ENCODE data around the gene TBC1D3K. TPM values are rescaled to one million over a fixed set of nuclear protein-coding genes. Genes with fewer than 3 reads are reported as not detected.
"Not testable (repeated sequence)": the region's sequence is repeated elsewhere in the genome, so short reads cannot be mapped to it uniquely, and the experiment has no call there.

The TBC1D3K gene
- not detected for total RNA-seq
- long read RNA-seq, result 0 reads

GRCh38 chr17:37924115-37924514 is at the start of gene TBC1D3K:
TBC1D3K (plus strand) TSS chr17:37924415; CDS start chr17:37926000, 1,585 bp downstream.
- H3K27me3 ChIP-seq; H3K9me3 ChIP-seq; ATAC-seq; intact Hi-C loops (cut with DNase I); H3K4me1 ChIP-seq; H3K36me3 ChIP-seq; H3K27ac ChIP-seq; DNase-seq; H3K4me3 ChIP-seq: not testable (repeated sequence)
- WGBS (ENCODE audit: insufficient coverage, low coverage, low lambda C conversion rate, missing lambda C conversion rate), result no CpG with 5 or more reads among the region's 10 CpGs

GRCh38 chr17:37884516-37884915 is 39.7 kb upstream of the TBC1D3K start:
- Histone ChIP-seq H3K27ac (no peak overlapping the region), H3K36me3 (no peaks in the 10 kb centered on the region), H3K4me3 (no peak overlapping the region), H3K4me1 (no peaks in the 10 kb centered on the region), H3K9me3 (no peaks in the 10 kb centered on the region), H3K27me3 (no peaks in the 10 kb centered on the region)
- 52% methylated on average over 2 of the region's 2 CpGs for WGBS (ENCODE audit: insufficient coverage, low coverage, low lambda C conversion rate, missing lambda C conversion rate)
- intact Hi-C loops (cut with DNase I), result no loop called here
- no peak for TF ChIP-seq POLR2A (IDR thresholded peaks at IDR 0.05)
- TF ChIP-seq, protein P1, sequence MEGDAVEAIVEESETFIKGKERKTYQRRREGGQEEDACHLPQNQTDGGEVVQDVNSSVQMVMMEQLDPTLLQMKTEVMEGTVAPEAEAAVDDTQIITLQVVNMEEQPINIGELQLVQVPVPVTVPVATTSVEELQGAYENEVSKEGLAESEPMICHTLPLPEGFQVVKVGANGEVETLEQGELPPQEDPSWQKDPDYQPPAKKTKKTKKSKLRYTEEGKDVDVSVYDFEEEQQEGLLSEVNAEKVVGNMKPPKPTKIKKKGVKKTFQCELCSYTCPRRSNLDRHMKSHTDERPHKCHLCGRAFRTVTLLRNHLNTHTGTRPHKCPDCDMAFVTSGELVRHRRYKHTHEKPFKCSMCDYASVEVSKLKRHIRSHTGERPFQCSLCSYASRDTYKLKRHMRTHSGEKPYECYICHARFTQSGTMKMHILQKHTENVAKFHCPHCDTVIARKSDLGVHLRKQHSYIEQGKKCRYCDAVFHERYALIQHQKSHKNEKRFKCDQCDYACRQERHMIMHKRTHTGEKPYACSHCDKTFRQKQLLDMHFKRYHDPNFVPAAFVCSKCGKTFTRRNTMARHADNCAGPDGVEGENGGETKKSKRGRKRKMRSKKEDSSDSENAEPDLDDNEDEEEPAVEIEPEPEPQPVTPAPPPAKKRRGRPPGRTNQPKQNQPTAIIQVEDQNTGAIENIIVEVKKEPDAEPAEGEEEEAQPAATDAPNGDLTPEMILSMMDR (IDR thresholded peaks at IDR 0.05), result no peak
- no peak for DNase-seq
- no peak for ATAC-seq

- Histone ChIP-seq H3K27ac (no peak overlapping the region), H3K4me3 (no peak overlapping the region), H3K4me1 (no peaks in the 10 kb centered on the region), H3K27me3 (no peaks in the 10 kb centered on the region), H3K36me3 (no peaks in the 10 kb centered on the region), H3K9me3 (no peaks in the 10 kb centered on the region)
- intact Hi-C loops (cut with DNase I), result no loop called here
- no peak for DNase-seq
- 17% methylated on average over 5 of the region's 5 CpGs for WGBS (ENCODE audit: insufficient coverage, low coverage, low lambda C conversion rate, missing lambda C conversion rate)
- peak; percentile 20 to 41 (median 32) for ATAC-seq
- TF ChIP-seq POLR2A (IDR thresholded peaks at IDR 0.05), result no peak
- TF ChIP-seq, protein P1 (IDR thresholded peaks at IDR 0.05), result no peak
These were observed 39.1 kb upstream of the TBC1D3K start for GRCh38 chr17:37885136-37885535.

DNA sequence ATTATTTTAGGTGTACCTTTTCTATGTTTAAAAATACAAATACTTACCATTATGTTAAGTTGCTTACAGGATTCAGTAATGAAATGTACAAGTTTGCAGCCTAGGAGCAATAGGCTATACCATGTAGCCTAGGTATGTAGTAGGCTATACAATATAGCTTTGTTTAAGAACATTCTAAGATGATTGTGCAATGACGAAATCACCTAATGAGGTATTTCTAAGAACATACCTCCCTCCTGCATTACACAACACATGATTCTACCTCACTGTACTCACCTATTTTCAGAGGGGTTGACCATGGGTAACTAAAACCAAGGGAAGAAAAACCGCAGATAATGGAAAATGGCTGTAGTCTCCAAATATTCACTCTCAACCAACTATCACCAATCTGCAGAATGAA is 35.3 kb upstream of the TBC1D3K start:
- Histone ChIP-seq H3K27me3 (no peaks in the 10 kb centered on the region), H3K36me3 (no peaks in the 10 kb centered on the region), H3K4me1 (no peaks in the 10 kb centered on the region), H3K27ac (no peak overlapping the region), H3K9me3 (no peaks in the 10 kb centered on the region), H3K4me3 (no peak overlapping the region)
- ATAC-seq (no peak), DNase-seq (no peak)
- intact Hi-C loops (cut with DNase I), result no loop called here
- WGBS (ENCODE audit: insufficient coverage, low coverage, low lambda C conversion rate, missing lambda C conversion rate), result 78% methylated on average over 2 of the region's 2 CpGs
- TF ChIP-seq POLR2A (IDR thresholded peaks at IDR 0.05), result no peak
- TF ChIP-seq, protein P1 (IDR thresholded peaks at IDR 0.05), result no peak

GRCh38 chr17:37896961-37897360 is 27.3 kb upstream of the TBC1D3K start:
- H3K36me3 ChIP-seq; intact Hi-C loops (cut with DNase I); H3K4me1 ChIP-seq; ATAC-seq; H3K27me3 ChIP-seq; H3K4me3 ChIP-seq; H3K27ac ChIP-seq; H3K9me3 ChIP-seq; DNase-seq: not testable (repeated sequence)

Small RNA genes within 50 kb of the gene (small RNA-seq; reads per million reads assigned to genes)
- gene RF00001 (0 reads per million in 2 experiments), gene RNU6-489P (0 reads per million in 2 experiments)

Other genes with a start within 250 kb of the TBC1D3K start
- gene HNF1B, start 179.4 kb upstream of the TBC1D3K start, total RNA-seq, result 1 to 10 TPM; 5.2 to 7.0 (median 5.7) TPM
- 10 to 100 TPM in 1 of 6 experiments, 1 to 10 TPM in 5; 4.9 to 14.2 (median 8.8) TPM for gene TBC1D3L, start 64.6 kb downstream of the TBC1D3K start, total RNA-seq
- under 1 TPM in 4 of 6 experiments, not detected in 2; 0.24 to 0.81 (median 0.37) TPM for gene TBC1D3D, start 79.6 kb downstream of the TBC1D3K start, total RNA-seq
- not detected for gene TBC1D3C, start 144.2 kb downstream of the TBC1D3K start, total RNA-seq
- not detected for gene TBC1D3E, start 203.5 kb downstream of the TBC1D3K start, total RNA-seq

Measured in right lobe of liver (tissue), 6 donors.